Body of pancreas (tissue), 4 donors: ENCODE measurements around the gene GPR35. TPM values are rescaled to one million over a fixed set of nuclear protein-coding genes. Genes with fewer than 3 reads are reported as not detected.

ENCODE experiments used
- ATAC-seq: fragments of 150-250 bp; one replicate; pipeline ENCODE4 v1.9.1; 2016
- DNase-seq, 4 donors: peaks; one replicate each; pipeline ENCODE4 v3.0.0-alpha.2; 2019
- H3K27ac ChIP-seq, 4 donors: fragments of 200-600 bp; sonication (generic); 1 replicate in 3 of 4; 2 replicates in 1 of 4; pipeline versions ENCODE4 v1.5.1 to v1.6.1; 2016 to 2019; ENCODE audit warnings: mild to moderate bottlenecking in 1 of 4, mixed read lengths in 1 of 4, moderate library complexity in 1 of 4
- H3K27me3 ChIP-seq, 2 donors: fragments of 200-600 bp; sonication (generic); one replicate each; pipeline ENCODE4 v1.6.0; 2016; ENCODE audit warnings: mild to moderate bottlenecking in 1 of 2
- H3K36me3 ChIP-seq, 2 donors: fragments of 200-600 bp; sonication (generic); replicated peaks in 1 of 2; 2 replicates each; pipeline ENCODE4 v1.5.1; 2016; ENCODE audit warnings: low read depth in 2 of 2; ENCODE audit not compliant: insufficient read depth in 1 of 2
- H3K4me1 ChIP-seq: fragments of 200-600 bp; sonication (generic); one replicate; pipeline ENCODE4 v1.6.0; 2016
- H3K4me3 ChIP-seq, 2 donors: fragments of 200-600 bp; sonication (generic); 1 replicate in 1 of 2; 2 replicates in 1 of 2; pipeline ENCODE4 v1.5.1; 2016 to 2019
- H3K9me3 ChIP-seq, 3 donors: fragments of 200-600 bp; sonication (generic); 1 replicate in 2 of 3; 2 replicates in 1 of 3; pipeline ENCODE4 v1.5.1; 2016
- POLR2A ChIP-seq, 3 donors: fragments of 450-650 bp; IDR thresholded peaks; one replicate each; pipeline ENCODE4 v1.6.1; 2016; ENCODE audit warnings: antibody characterized with exemption in 3 of 3, mild to moderate bottlenecking in 2 of 3
- WGBS, 2 donors: methylation state at CpG; one replicate each; pipeline ENCODE4 v1.1.5; 2017; 5-methylcytosine and 5-hydroxymethylcytosine counted together
- intact Hi-C: fragments of 100-400 bp; cut with DNase I; formaldehyde crosslinking; loops from one replicate; pipeline ENCODE4 v1.15.1; 2023
- total RNA-seq, 2 donors: library from RNA; depleted of rRNA; stranded (reverse); fragments of >200 nt; gene quantifications; one replicate each; pipeline ENCODE4 v1.1.0, GENCODE V29; 2016
- TF ChIP-seq, protein P1 (sequence below), 7 experiments: fragments of 450-650 bp in 4 of 7; fragments of 200-600 bp in 3 of 7; sonication (generic) in 3 of 7; IDR thresholded peaks; one replicate each; pipeline ENCODE4 v1.5.1; 2016 to 2019; ENCODE audit warnings: antibody characterized with exemption in 7 of 7

GPR35 gene
- total RNA-seq, 2 donors from 2014 or later, result 0.33 to 3.4 TPM

GRCh38 chr2:240628808-240629618 lies 3.7 kb downstream of the GPR35 start:
- no peak for TF ChIP-seq POLR2A (IDR thresholded peaks at IDR 0.05)
- TF ChIP-seq, protein P1, sequence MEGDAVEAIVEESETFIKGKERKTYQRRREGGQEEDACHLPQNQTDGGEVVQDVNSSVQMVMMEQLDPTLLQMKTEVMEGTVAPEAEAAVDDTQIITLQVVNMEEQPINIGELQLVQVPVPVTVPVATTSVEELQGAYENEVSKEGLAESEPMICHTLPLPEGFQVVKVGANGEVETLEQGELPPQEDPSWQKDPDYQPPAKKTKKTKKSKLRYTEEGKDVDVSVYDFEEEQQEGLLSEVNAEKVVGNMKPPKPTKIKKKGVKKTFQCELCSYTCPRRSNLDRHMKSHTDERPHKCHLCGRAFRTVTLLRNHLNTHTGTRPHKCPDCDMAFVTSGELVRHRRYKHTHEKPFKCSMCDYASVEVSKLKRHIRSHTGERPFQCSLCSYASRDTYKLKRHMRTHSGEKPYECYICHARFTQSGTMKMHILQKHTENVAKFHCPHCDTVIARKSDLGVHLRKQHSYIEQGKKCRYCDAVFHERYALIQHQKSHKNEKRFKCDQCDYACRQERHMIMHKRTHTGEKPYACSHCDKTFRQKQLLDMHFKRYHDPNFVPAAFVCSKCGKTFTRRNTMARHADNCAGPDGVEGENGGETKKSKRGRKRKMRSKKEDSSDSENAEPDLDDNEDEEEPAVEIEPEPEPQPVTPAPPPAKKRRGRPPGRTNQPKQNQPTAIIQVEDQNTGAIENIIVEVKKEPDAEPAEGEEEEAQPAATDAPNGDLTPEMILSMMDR (IDR thresholded peaks at IDR 0.05), result no peak
- H3K27ac ChIP-seq, result no peak overlapping the region
- H3K27me3 ChIP-seq, result no peaks in the 10 kb centered on the region
- H3K9me3 ChIP-seq, result no peaks in the 10 kb centered on the region
- H3K4me1 ChIP-seq, result no peaks in the 10 kb centered on the region
- no peaks in the 10 kb centered on the region for H3K36me3 ChIP-seq
- H3K4me3 ChIP-seq, result no peak overlapping the region
- ATAC-seq (no peak), DNase-seq (peak in 2 of 4 donors; percentile 7 to 9)
- 47% methylated on average over 18 of the region's 20 CpGs; no CpG with 5 or more reads in 1 of the 2 donors for WGBS, 2 donors
- intact Hi-C loops, result no loop called here

DNA sequence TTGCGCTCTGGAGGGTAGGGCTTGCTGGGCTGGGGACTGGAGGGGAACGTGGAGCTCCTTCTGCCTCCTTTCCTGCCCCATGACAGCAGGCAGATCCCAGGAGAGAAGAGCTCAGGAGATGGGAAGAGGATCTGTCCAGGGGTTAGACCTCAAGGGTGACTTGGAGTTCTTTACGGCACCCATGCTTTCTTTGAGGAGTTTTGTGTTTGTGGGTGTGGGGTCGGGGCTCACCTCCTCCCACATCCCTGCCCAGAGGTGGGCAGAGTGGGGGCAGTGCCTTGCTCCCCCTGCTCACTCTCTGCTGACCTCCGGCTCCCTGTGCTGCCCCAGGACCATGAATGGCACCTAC lies 4.3 kb downstream of the GPR35 start:
- WGBS, 2 donors, result 75 to 83% methylated on average over 4 to 5 of the region's 5 CpGs
- no peak for DNase-seq

DNA sequence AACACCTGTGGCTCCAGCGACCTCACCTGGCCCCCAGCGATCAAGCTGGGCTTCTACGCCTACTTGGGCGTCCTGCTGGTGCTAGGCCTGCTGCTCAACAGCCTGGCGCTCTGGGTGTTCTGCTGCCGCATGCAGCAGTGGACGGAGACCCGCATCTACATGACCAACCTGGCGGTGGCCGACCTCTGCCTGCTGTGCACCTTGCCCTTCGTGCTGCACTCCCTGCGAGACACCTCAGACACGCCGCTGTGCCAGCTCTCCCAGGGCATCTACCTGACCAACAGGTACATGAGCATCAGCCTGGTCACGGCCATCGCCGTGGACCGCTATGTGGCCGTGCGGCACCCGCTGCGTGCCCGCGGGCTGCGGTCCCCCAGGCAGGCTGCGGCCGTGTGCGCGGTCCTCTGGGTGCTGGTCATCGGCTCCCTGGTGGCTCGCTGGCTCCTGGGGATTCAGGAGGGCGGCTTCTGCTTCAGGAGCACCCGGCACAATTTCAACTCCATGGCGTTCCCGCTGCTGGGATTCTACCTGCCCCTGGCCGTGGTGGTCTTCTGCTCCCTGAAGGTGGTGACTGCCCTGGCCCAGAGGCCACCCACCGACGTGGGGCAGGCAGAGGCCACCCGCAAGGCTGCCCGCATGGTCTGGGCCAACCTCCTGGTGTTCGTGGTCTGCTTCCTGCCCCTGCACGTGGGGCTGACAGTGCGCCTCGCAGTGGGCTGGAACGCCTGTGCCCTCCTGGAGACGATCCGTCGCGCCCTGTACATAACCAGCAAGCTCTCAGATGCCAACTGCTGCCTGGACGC lies 4.9 kb downstream of the GPR35 start:
- WGBS, 2 donors, result 88 to 91% methylated on average over 9 to 41 of the region's 50 CpGs
- no peaks in the 10 kb centered on the region for H3K9me3 ChIP-seq
- intact Hi-C loops, result no loop called here
- no peak for ATAC-seq
- H3K27me3 ChIP-seq, result no peaks in the 10 kb centered on the region
- no peaks in the 10 kb centered on the region for H3K36me3 ChIP-seq
- no peaks in the 10 kb centered on the region for H3K4me1 ChIP-seq
- TF ChIP-seq, protein P1 (IDR thresholded peaks at IDR 0.05), result no peak
- no peak overlapping the region for H3K27ac ChIP-seq
- DNase-seq, result peak in 2 of 4 donors; percentile 5 to 9
- H3K4me3 ChIP-seq, result no peak overlapping the region

More for the DNA sequence above, 4.3 kb downstream of the GPR35 start:
- ATAC-seq, result no peak
- intact Hi-C loops, result no loop called here
- no peak overlapping the region for H3K4me3 ChIP-seq
- H3K36me3 ChIP-seq, result no peaks in the 10 kb centered on the region
- no peaks in the 10 kb centered on the region for H3K9me3 ChIP-seq
- H3K27ac ChIP-seq, result no peak overlapping the region
- no peaks in the 10 kb centered on the region for H3K27me3 ChIP-seq
- TF ChIP-seq, protein P1 (IDR thresholded peaks at IDR 0.05), result no peak
- TF ChIP-seq POLR2A (IDR thresholded peaks at IDR 0.05), result no peak
- H3K4me1 ChIP-seq, result no peaks in the 10 kb centered on the region

DNA sequence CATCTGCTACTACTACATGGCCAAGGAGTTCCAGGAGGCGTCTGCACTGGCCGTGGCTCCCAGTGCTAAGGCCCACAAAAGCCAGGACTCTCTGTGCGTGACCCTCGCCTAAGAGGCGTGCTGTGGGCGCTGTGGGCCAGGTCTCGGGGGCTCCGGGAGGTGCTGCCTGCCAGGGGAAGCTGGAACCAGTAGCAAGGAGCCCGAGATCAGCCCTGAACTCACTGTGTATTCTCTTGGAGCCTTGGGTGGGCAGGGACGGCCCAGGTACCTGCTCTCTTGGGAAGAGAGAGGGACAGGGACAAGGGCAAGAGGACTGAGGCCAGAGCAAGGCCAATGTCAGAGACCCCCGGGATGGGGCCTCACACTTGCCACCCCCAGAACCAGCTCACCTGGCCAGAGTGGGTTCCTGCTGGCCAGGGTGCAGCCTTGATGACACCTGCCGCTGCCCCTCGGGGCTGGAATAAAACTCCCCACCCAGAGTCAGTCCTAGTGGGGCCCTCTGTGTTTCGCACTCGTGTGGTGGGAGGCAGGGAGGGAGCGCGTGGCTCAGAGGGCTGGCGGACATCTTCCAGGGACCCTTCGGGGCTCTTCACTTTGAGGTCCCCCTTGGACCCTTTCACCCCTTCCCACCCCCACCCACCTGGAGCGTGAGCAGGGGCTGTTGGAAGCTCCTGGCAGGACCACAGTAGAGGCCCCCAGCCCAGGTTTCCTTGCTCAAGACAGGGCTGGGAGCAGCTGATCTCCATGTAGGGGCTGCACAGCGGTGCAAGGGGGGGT lies 5.7 kb downstream of the GPR35 start:
- ATAC-seq (no peak), DNase-seq (peak in 1 of 4 donors; percentile 6)
- Histone ChIP-seq H3K4me3 (no peak overlapping the region), H3K4me1 (no peaks in the 10 kb centered on the region), H3K27me3 (no peaks in the 10 kb centered on the region), H3K9me3 (no peaks in the 10 kb centered on the region), H3K27ac (no peak overlapping the region), H3K36me3 (no peaks in the 10 kb centered on the region)
- intact Hi-C loops, result no loop called here
- no peak for TF ChIP-seq POLR2A (IDR thresholded peaks at IDR 0.05)
- TF ChIP-seq, protein P1 (IDR thresholded peaks at IDR 0.05), result no peak
- 80 to 84% methylated on average over 6 to 21 of the region's 21 CpGs for WGBS, 2 donors
